ENCODE data around the gene TSPAN12. TPM values are rescaled to one million over a fixed set of nuclear protein-coding genes. Genes with fewer than 3 reads are reported as not detected.

TSPAN12 gene
- total and polyA plus RNA-seq, 5 experiments from 2014 or later = not detected

GRCh38 chr7:120865191-120865981 lies 7.4 kb upstream of the TSPAN12 start:
- Mint-ChIP-seq H3K4me3 (no peak overlapping the region), H3K27me3 (peaks cover 19 to 51% (median 40%) of the 10 kb centered on the region in 5 donors), H3K4me1 (no peaks in the 10 kb centered on the region), H3K36me3 (no peaks in the 10 kb centered on the region), H3K27ac (no peak overlapping the region), H3K9me3 (peaks cover 0 to 3% (median 0%) of the 10 kb centered on the region in 9 donors)
- ATAC-seq = no peak
- POLR2A ChIA-PET = no interaction called here
- DNase-seq = no peak

GRCh38 chr7:120864141-120864900 lies 6.4 kb upstream of the TSPAN12 start:
- ATAC-seq (no peak), DNase-seq (no peak)
- H3K4me1 Mint-ChIP-seq = no peaks in the 10 kb centered on the region
- H3K36me3 Mint-ChIP-seq = no peaks in the 10 kb centered on the region
- peaks cover 19 to 58% (median 48%) of the 10 kb centered on the region in 5 donors for H3K27me3 Mint-ChIP-seq
- peaks cover 0 to 3% (median 0%) of the 10 kb centered on the region in 9 donors for H3K9me3 Mint-ChIP-seq
- POLR2A ChIA-PET = no interaction called here
- H3K27ac Mint-ChIP-seq = no peak overlapping the region
- no peak overlapping the region for H3K4me3 Mint-ChIP-seq

GRCh38 chr7:120862987-120863590 lies 5.1 kb upstream of the TSPAN12 start:
- Mint-ChIP-seq H3K4me3 (no peak overlapping the region), H3K4me1 (peaks cover 0 to 3% (median under 1%) of the 10 kb centered on the region in 4 donors), H3K27me3 (peaks cover 22 to 67% (median 51%) of the 10 kb centered on the region in 5 donors), H3K9me3 (peaks cover 0 to 3% (median 0%) of the 10 kb centered on the region in 9 donors), H3K36me3 (no peaks in the 10 kb centered on the region), H3K27ac (no peak overlapping the region)
- ATAC-seq = no peak
- POLR2A ChIA-PET = no interaction called here
- no peak for DNase-seq

GRCh38 chr7:120860156-120860555 lies 2.2 kb upstream of the TSPAN12 start:
- Mint-ChIP-seq H3K4me3 (no peak overlapping the region), H3K27me3 (peaks cover 31 to 71% (median 54%) of the 10 kb centered on the region in 5 donors), H3K9me3 (peaks cover 0 to 3% (median 0%) of the 10 kb centered on the region in 9 donors), H3K4me1 (peaks cover 5 to 19% (median 12%) of the 10 kb centered on the region in 4 donors), H3K27ac (no peak overlapping the region), H3K36me3 (peaks cover 0 to 4% (median 2%) of the 10 kb centered on the region in 3 donors)
- ATAC-seq (no peak), DNase-seq (no peak)
- POLR2A ChIA-PET = interaction anchor here (0.5 kb wide), 1 partner anchor 34 kb away, joined by 3 read pairs; no protein-coding TSS in a partner anchor

GRCh38 chr7:120859459-120859858 lies 1.5 kb upstream of the TSPAN12 start:
- peaks cover 0 to 4% (median 2%) of the 10 kb centered on the region in 3 donors for H3K36me3 Mint-ChIP-seq
- POLR2A ChIA-PET = no interaction called here
- peaks cover 0 to 3% (median 0%) of the 10 kb centered on the region in 9 donors for H3K9me3 Mint-ChIP-seq
- H3K27me3 Mint-ChIP-seq = peaks cover 35 to 72% (median 56%) of the 10 kb centered on the region in 5 donors
- no peak overlapping the region for H3K27ac Mint-ChIP-seq
- H3K4me3 Mint-ChIP-seq = no peak overlapping the region
- DNase-seq = no peak
- peaks cover 5 to 19% (median 12%) of the 10 kb centered on the region in 4 donors for H3K4me1 Mint-ChIP-seq
- no peak for ATAC-seq

- peak; percentile 34 to 47 for ATAC-seq
- Mint-ChIP-seq H3K27me3 (peaks cover 33 to 66% (median 53%) of the 10 kb centered on the region in 5 donors), H3K36me3 (peaks cover 0 to 4% (median 2%) of the 10 kb centered on the region in 3 donors), H3K4me3 (peak overlapping the region; percentile 68 to 94 (median 88)), H3K9me3 (peaks cover 0 to 3% (median 0%) of the 10 kb centered on the region in 9 donors), H3K27ac (peak overlapping the region in 3 of 10 donors; percentile 22 to 81 (median 71)), H3K4me1 (peaks cover 5 to 19% (median 12%) of the 10 kb centered on the region in 4 donors)
- POLR2A ChIA-PET = no interaction called here
- peak in 3 of 10 donors; percentile 2 to 12 (median 7) for DNase-seq
Measured at GRCh38 chr7:120856621-120857352, 1.2 kb downstream of the TSPAN12 start.

- peak overlapping the region; percentile 68 to 94 (median 88) for H3K4me3 Mint-ChIP-seq
Measured at GRCh38 chr7:120856198-120856597, 1.7 kb downstream of the TSPAN12 start.

GRCh38 chr7:120852700-120853099 lies 5.2 kb downstream of the TSPAN12 start:
- ATAC-seq = no peak
- Mint-ChIP-seq H3K36me3 (peaks cover 0 to 4% (median 2%) of the 10 kb centered on the region in 3 donors), H3K4me1 (peaks cover 5 to 13% (median 10%) of the 10 kb centered on the region in 4 donors), H3K27me3 (peaks cover 22 to 41% (median 35%) of the 10 kb centered on the region in 5 donors), H3K9me3 (peaks cover 0 to 3% (median 0%) of the 10 kb centered on the region in 9 donors), H3K27ac (no peak overlapping the region), H3K4me3 (no peak overlapping the region)
- DNase-seq = no peak
- POLR2A ChIA-PET = no interaction called here

More at GRCh38 chr7:120856198-120856597, 1.7 kb downstream of the TSPAN12 start:
- peaks cover 32 to 65% (median 50%) of the 10 kb centered on the region in 5 donors for H3K27me3 Mint-ChIP-seq
- ATAC-seq = no peak
- POLR2A ChIA-PET = no interaction called here
- peaks cover 0 to 4% (median 2%) of the 10 kb centered on the region in 3 donors for H3K36me3 Mint-ChIP-seq
- H3K9me3 Mint-ChIP-seq = peaks cover 0 to 3% (median 0%) of the 10 kb centered on the region in 9 donors
- peaks cover 5 to 19% (median 12%) of the 10 kb centered on the region in 4 donors for H3K4me1 Mint-ChIP-seq
- H3K27ac Mint-ChIP-seq = no peak overlapping the region
- DNase-seq = no peak

- peaks cover 0 to 13% (median 2%) of the 10 kb centered on the region in 5 donors for H3K27me3 Mint-ChIP-seq
- ATAC-seq = no peak
- no peak for DNase-seq
- H3K9me3 Mint-ChIP-seq = no peaks in the 10 kb centered on the region
- no peak overlapping the region for H3K27ac Mint-ChIP-seq
- H3K4me1 Mint-ChIP-seq = no peaks in the 10 kb centered on the region
- POLR2A ChIA-PET = no interaction called here
- no peak overlapping the region for H3K4me3 Mint-ChIP-seq
- no peaks in the 10 kb centered on the region for H3K36me3 Mint-ChIP-seq
Measured at GRCh38 chr7:120843109-120843508, 14.8 kb downstream of the TSPAN12 start.

- no peak overlapping the region for H3K4me3 Mint-ChIP-seq
Measured at GRCh38 chr7:120842121-120842621, 15.8 kb downstream of the TSPAN12 start.

GRCh38 chr7:120841608-120842007 lies 16.3 kb downstream of the TSPAN12 start:
- no peak overlapping the region for H3K27ac Mint-ChIP-seq
- peaks cover 2 to 13% (median 3%) of the 10 kb centered on the region in 5 donors for H3K27me3 Mint-ChIP-seq
- DNase-seq (no peak), ATAC-seq (no peak)
- H3K4me1 Mint-ChIP-seq = no peaks in the 10 kb centered on the region
- H3K9me3 Mint-ChIP-seq = no peaks in the 10 kb centered on the region
- POLR2A ChIA-PET = no interaction called here
- H3K36me3 Mint-ChIP-seq = no peaks in the 10 kb centered on the region
- no peak overlapping the region for H3K4me3 Mint-ChIP-seq

More at GRCh38 chr7:120842121-120842621, 15.8 kb downstream of the TSPAN12 start:
- no peak for ATAC-seq
- no peaks in the 10 kb centered on the region for H3K4me1 Mint-ChIP-seq
- no peak for DNase-seq
- no peaks in the 10 kb centered on the region for H3K36me3 Mint-ChIP-seq
- POLR2A ChIA-PET = no interaction called here
- H3K27ac Mint-ChIP-seq = no peak overlapping the region
- H3K9me3 Mint-ChIP-seq = no peaks in the 10 kb centered on the region
- H3K27me3 Mint-ChIP-seq = peaks cover 2 to 13% (median 3%) of the 10 kb centered on the region in 5 donors

- Mint-ChIP-seq H3K4me1 (no peaks in the 10 kb centered on the region), H3K4me3 (no peak overlapping the region), H3K36me3 (no peaks in the 10 kb centered on the region), H3K9me3 (no peaks in the 10 kb centered on the region), H3K27me3 (peaks cover 4 to 13% (median 4%) of the 10 kb centered on the region in 5 donors), H3K27ac (no peak overlapping the region)
- POLR2A ChIA-PET = no interaction called here
- ATAC-seq (no peak), DNase-seq (no peak)
Measured at GRCh38 chr7:120838281-120838682, 19.7 kb downstream of the TSPAN12 start.
